Esophagus squamous epithelium (tissue), 4 donors: ENCODE measurements around the gene SGCD.

Source experiments
- POLR2A ChIP-seq, 4 donors: fragments of 450-650 bp; IDR thresholded peaks; one replicate each; pipeline ENCODE4 v1.6.1; 2017; ENCODE audit warnings: antibody characterized with exemption in 4 of 4, mild to moderate bottlenecking in 4 of 4, moderate library complexity in 3 of 4
- TF ChIP-seq, protein P1 (sequence below), 6 experiments: fragments of 450-650 bp in 4 of 6; fragments of 200-600 bp in 2 of 6; sonication (generic) in 2 of 6; IDR thresholded peaks; one replicate each; pipeline ENCODE4 v1.5.1; 2016 to 2019; ENCODE audit warnings: antibody characterized with exemption in 6 of 6, mild to moderate bottlenecking in 4 of 6, moderate library complexity in 4 of 6

DNA sequence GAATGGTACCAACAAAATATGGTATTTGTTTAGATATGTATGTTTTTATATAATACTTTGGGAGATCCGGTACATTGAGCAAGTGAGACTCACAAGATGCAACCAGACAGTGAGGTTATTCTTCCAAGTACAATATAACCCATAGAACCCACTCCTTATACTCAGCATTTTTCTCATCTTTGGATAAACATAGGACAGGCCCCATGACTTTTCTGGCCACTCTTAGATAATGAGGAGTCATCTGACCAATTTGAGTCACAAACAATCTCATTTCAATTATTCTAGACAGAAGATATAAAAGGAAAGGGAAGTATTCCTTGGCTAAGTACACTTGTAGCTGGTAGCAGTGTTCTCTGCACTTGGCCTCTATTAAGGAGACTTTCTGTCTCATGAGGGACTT, 150.2 kb downstream of the SGCD start:
- TF ChIP-seq, protein P1, sequence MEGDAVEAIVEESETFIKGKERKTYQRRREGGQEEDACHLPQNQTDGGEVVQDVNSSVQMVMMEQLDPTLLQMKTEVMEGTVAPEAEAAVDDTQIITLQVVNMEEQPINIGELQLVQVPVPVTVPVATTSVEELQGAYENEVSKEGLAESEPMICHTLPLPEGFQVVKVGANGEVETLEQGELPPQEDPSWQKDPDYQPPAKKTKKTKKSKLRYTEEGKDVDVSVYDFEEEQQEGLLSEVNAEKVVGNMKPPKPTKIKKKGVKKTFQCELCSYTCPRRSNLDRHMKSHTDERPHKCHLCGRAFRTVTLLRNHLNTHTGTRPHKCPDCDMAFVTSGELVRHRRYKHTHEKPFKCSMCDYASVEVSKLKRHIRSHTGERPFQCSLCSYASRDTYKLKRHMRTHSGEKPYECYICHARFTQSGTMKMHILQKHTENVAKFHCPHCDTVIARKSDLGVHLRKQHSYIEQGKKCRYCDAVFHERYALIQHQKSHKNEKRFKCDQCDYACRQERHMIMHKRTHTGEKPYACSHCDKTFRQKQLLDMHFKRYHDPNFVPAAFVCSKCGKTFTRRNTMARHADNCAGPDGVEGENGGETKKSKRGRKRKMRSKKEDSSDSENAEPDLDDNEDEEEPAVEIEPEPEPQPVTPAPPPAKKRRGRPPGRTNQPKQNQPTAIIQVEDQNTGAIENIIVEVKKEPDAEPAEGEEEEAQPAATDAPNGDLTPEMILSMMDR (IDR thresholded peaks at IDR 0.05) = no peak
- TF ChIP-seq POLR2A (IDR thresholded peaks at IDR 0.05) = no peak
